HG03025 (cell line): ENCODE results near the gene PSEN1.

Source experiments
- ATAC-seq: cut with Tn5 transposase; IDR thresholded peaks from one replicate; pipeline ENCODE4 v1.9.1; 2021; ENCODE audit warnings: mild to moderate bottlenecking, moderate library complexity; ENCODE audit not compliant: unreplicated experiment, low FRiP score

Gene PSEN1

DNA sequence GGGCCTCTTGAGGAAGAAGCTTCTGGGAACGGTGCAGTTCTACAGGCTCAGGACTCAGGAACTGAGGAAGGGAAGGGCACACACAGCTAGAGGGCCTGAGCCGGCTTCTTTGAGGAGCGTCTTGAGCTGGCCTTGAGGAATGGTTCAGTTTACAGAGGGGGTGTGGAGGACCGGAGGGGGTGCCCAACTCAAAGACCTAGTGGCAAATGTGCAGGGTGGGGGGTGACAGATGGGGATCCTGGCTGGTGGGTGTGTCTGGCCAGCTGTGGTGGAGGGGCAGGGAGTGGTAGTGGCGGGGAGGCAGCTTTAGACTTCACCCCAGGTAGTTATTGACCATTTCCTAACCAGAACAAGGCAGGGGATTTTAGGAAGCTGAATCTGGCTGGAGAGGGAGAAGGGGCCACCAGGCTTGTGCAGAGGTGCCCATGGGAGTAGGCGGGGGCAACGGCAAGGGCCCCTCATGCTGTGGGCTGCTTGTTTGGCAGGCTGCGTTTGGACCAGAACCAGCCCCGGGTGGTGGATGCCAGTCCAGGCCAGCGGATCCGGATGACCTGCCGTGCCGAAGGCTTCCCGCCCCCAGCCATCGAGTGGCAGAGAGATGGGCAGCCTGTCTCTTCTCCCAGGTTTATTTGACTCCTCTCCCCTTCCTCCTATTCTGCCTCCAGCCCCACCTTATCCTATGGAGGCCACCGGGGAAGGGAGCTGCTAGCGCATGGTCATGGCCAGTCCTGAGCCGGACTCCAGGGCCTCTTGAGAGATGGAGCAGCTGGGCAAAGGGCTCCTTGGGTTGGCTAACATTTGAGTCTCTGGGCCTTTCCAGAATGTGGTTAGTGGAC is 128.8 kb downstream of the PSEN1 start:
- ATAC-seq = no peak

DNA sequence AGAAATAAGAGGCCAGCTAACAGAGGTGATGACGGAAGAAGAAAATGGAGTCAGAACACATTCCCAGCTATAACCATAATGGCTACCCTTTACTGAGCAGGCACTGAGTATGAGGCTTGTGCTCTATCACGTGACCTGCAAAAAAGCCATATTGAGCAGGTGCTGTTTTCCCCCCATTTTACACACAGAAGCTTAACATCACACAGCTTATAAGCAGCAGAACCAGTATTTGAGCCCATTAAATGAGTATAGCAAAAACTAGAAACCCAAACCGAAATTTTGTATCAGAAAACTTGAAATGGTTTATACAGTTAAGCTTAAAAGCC is 129.4 kb downstream of the PSEN1 start:
- no peak for ATAC-seq

DNA sequence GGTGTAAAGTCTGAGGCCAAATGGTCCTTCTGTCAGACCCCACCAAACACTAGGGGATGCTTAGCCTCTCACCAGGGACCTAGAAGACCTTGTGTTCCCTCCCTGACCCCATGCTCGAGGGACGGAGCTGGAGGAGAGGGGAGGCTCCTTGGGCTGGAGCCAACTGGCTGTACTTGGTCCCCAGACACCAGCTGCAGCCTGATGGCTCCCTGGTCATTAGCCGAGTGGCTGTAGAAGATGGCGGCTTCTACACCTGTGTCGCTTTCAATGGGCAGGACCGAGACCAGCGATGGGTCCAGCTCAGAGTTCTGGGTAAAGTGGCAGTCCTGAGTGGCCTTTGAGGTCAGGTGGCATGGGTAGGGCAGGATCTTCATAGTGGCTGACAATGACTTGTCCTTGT is 130.0 kb downstream of the PSEN1 start:
- ATAC-seq = no peak

DNA sequence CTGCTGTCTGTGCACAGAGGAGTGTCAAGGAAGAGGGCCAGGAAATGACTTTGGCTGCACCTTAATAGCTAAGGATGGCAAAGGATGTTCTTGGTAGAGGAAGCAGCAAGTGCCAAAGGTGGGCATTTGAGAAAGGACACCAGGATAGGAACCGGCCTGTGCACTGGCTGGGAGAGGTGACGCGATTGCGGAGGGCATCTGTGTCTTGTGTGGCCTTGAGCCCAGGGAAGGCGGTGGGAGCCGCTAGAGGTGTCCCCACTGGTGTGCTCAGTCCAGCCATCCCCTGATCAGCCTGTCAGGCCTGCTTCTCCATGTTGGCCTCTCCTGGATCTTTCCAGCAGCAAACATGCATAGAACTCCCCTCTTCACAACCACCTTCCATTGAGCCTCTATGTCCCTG is 131.2 kb downstream of the PSEN1 start:
- ATAC-seq = no peak

DNA sequence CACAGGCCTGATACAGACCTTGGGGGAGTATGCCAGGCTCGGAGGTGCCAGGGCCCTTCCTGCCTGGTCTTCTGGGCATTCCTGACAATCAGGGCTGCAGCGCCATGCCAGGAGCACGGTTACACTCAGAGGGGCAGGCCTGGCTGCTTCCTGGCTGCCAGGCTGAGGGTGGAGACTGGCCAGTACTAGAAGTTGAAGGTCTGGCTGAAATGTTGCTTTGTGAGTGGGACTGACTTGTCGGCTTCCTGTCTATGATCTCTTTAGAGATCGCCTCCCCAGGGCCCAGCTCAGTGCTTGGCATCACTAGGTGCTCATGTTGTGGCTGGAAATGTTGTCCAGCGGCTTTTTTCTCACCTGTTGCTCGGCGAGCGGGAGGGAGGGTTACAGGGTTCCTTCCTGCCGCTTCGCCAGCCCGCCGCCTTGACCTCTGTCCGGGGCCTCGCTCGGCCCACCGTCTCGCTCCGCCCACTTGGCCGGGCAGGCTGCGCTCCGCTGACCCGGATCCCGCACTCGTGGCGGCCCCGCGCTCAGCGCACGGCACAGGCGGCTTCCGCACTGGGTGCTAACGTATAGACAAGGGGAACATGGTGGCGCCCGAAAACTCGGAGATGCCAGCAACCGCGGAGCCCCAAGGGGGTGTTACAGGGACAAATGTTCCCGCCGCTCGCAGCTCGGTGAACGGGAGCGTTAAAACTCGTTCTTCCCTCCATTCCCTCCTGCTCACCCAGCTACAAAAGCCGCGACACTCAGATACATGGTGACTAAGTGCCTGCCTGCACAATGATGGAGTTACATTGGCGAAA is 133.6 kb downstream of the PSEN1 start:
- ATAC-seq = no peak

DNA sequence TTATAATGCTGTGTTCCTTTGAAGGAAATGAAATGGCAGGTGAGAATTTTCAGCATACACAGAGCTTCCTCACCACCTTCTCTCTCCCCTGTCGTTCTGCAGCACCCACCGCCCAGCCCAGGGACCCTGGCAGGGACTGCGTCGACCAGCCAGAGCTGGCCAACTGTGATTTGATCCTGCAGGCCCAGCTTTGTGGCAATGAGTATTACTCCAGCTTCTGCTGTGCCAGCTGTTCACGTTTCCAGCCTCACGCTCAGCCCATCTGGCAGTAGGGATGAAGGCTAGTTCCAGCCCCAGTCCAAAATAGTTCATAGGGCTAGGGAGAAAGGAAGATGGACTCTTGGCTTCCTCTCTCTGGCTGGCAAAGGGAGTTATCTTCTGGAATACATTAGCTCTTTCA is 136.1 kb downstream of the PSEN1 start:
- no peak for ATAC-seq
